WTC11 (cell line): ENCODE measurements around the gene KLHDC4.

Source experiments
- CREM ChIP-seq: sonication (generic); formaldehyde crosslinking; IDR thresholded peaks from 2 replicates; pipeline ENCODE4 v1.8.1; 2022; ENCODE audit warnings: mild to moderate bottlenecking, missing genetic modification reagents, moderate library complexity
- FOXJ3 ChIP-seq: sonication (generic); formaldehyde crosslinking; IDR thresholded peaks from 2 replicates; pipeline ENCODE4 v1.9.0; 2021; ENCODE audit warnings: missing genetic modification reagents, mild to moderate bottlenecking, borderline replicate concordance
- PREB ChIP-seq: sonication (generic); formaldehyde crosslinking; IDR thresholded peaks from 2 replicates; pipeline ENCODE4 v1.8.1; 2022; ENCODE audit warnings: mild to moderate bottlenecking, missing genetic modification reagents, moderate library complexity, borderline replicate concordance
- SP1 ChIP-seq: sonication (generic); formaldehyde crosslinking; conservative IDR thresholded peaks from 2 replicates; pipeline ENCODE4 v1.8.1; 2022; ENCODE audit warnings: missing genetic modification reagents
- TCF7 ChIP-seq: sonication (generic); formaldehyde crosslinking; IDR thresholded peaks from 2 replicates; pipeline ENCODE4 v1.8.0; 2022; ENCODE audit warnings: mild to moderate bottlenecking, low read depth, missing genetic modification reagents, moderate library complexity
- TP53 ChIP-seq: sonication (generic); formaldehyde crosslinking; IDR thresholded peaks from 2 replicates; pipeline ENCODE4 v1.8.1; 2023; ENCODE audit warnings: mild to moderate bottlenecking, missing genetic modification reagents
- TF ChIP-seq, protein P1 (sequence below): sonication (generic); formaldehyde crosslinking; IDR thresholded peaks from 2 replicates; pipeline ENCODE4 v1.8.1; 2023; ENCODE audit warnings: mild to moderate bottlenecking, missing genetic modification reagents, moderate library complexity
- TF ChIP-seq, protein P2 (sequence below): fragments of 200-600 bp; IDR thresholded peaks from 2 replicates; pipeline ENCODE4 v1.8.0; 2022; ENCODE audit warnings: antibody characterized with exemption
- TF ChIP-seq, protein P3 (sequence below): sonication (generic); formaldehyde crosslinking; IDR thresholded peaks from 2 replicates; pipeline ENCODE4 v1.8.1; 2022; ENCODE audit warnings: low read depth, missing genetic modification reagents, borderline replicate concordance

DNA sequence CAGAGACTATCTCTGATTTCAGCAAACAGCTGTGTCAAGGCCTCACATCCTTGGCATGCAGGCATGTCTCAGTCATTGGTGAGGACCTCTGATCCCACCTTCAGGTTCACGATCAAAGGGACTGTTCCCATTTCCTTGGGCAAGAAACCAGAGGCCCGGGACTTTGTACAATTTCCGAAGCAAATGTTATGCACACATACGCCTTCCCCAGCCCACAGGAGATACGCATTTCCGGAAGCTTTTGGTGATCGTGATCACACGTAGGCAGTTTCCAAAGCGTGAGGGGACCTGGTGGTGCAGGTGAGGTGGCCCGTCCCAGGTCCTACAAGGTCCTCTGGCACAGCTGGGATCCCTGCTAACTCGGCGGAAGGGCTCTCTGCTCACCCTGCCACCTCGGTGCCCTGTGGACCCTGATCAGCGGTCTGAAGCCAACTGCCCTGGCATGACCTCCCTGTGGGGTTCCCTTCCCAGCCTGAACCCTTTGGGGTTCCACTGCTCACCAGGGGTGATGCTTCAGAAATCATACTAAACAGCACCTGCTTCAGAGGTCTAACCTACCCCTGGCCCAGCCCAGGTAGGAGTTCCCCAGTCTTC is 28.8 kb upstream of the KLHDC4 start:
- no peak for TF ChIP-seq TCF7 (CRISPR knock-in tag)
- TF ChIP-seq TP53 (CRISPR knock-in tag), result no peak
- TF ChIP-seq, protein P1, sequence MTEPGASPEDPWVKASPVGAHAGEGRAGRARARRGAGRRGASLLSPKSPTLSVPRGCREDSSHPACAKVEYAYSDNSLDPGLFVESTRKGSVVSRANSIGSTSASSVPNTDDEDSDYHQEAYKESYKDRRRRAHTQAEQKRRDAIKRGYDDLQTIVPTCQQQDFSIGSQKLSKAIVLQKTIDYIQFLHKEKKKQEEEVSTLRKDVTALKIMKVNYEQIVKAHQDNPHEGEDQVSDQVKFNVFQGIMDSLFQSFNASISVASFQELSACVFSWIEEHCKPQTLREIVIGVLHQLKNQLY (CRISPR knock-in tag), result no peak
- TF ChIP-seq, protein P2, sequence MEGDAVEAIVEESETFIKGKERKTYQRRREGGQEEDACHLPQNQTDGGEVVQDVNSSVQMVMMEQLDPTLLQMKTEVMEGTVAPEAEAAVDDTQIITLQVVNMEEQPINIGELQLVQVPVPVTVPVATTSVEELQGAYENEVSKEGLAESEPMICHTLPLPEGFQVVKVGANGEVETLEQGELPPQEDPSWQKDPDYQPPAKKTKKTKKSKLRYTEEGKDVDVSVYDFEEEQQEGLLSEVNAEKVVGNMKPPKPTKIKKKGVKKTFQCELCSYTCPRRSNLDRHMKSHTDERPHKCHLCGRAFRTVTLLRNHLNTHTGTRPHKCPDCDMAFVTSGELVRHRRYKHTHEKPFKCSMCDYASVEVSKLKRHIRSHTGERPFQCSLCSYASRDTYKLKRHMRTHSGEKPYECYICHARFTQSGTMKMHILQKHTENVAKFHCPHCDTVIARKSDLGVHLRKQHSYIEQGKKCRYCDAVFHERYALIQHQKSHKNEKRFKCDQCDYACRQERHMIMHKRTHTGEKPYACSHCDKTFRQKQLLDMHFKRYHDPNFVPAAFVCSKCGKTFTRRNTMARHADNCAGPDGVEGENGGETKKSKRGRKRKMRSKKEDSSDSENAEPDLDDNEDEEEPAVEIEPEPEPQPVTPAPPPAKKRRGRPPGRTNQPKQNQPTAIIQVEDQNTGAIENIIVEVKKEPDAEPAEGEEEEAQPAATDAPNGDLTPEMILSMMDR, result no peak
- no peak for TF ChIP-seq PREB (CRISPR knock-in tag)
- TF ChIP-seq CREM (CRISPR knock-in tag), result no peak
- TF ChIP-seq FOXJ3 (CRISPR knock-in tag), result no peak
- no peak for TF ChIP-seq SP1 (CRISPR knock-in tag)
- TF ChIP-seq, protein P3, sequence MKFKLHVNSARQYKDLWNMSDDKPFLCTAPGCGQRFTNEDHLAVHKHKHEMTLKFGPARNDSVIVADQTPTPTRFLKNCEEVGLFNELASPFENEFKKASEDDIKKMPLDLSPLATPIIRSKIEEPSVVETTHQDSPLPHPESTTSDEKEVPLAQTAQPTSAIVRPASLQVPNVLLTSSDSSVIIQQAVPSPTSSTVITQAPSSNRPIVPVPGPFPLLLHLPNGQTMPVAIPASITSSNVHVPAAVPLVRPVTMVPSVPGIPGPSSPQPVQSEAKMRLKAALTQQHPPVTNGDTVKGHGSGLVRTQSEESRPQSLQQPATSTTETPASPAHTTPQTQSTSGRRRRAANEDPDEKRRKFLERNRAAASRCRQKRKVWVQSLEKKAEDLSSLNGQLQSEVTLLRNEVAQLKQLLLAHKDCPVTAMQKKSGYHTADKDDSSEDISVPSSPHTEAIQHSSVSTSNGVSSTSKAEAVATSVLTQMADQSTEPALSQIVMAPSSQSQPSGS (CRISPR knock-in tag), result no peak
